Measurements from ENCODE around the gene MTRFR.
"Not testable (repeated sequence)": the region's sequence is repeated elsewhere in the genome, so short reads cannot be mapped to it uniquely, and the experiment has no call there.

The MTRFR gene

DNA sequence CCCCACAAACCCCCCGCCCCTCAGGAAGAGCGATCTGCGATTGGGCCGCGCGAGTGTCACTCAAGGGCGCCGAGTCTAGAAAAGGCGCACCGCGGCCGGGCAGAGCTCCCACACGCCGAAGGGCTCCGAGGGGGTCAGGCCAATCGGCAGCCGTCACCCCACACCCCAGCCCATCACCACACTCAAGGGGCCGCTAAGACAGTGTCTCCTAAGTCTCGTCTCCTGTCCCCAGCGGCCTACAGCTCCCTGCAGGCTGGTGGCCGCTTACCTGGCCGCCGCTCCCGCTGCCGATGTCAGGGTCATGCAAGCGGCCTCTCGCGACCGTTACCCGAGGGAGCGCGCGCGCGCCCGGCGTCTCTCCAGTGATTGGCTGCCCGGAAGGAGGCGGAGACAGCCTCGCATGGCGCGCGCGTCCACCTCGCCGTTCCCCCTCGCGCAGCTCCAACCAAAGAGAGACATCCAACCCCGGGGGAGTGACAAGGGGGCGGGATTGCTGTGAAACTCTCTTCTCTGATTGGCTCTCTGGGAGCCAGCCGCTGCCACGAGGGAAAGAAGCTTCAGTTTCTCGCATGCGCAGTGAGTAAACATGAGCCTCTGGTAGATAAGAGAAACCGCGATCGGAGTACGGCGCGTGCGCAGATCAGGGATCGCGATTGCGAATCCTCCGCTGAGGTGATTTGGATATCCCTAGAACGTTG, at the start of gene MTRFR, which contains the start of gene MPHOSPH9:
TSS of gene MTRFR (plus strand) at position 630 of the 698 bp plus-strand sequence. CDS start 20,239 bp downstream, outside the sequence.
TSS of gene MPHOSPH9 (minus strand) at position 335 of the 698 bp plus-strand sequence. CDS start 2,777 bp downstream, outside the sequence.
- peaks cover 0 to 4% of the 10 kb centered on the region in 2 donors for H3K27me3 ChIP-seq
- H3K4me1 ChIP-seq, result peaks cover 0 to 39% (median 24%) of the 10 kb centered on the region in 4 donors
- peak; percentile 99 to 100 for DNase-seq
- H3K4me3 ChIP-seq, result peak within 1 kb of the TSS; percentile 81 to 89
- TF ChIP-seq, protein P1, sequence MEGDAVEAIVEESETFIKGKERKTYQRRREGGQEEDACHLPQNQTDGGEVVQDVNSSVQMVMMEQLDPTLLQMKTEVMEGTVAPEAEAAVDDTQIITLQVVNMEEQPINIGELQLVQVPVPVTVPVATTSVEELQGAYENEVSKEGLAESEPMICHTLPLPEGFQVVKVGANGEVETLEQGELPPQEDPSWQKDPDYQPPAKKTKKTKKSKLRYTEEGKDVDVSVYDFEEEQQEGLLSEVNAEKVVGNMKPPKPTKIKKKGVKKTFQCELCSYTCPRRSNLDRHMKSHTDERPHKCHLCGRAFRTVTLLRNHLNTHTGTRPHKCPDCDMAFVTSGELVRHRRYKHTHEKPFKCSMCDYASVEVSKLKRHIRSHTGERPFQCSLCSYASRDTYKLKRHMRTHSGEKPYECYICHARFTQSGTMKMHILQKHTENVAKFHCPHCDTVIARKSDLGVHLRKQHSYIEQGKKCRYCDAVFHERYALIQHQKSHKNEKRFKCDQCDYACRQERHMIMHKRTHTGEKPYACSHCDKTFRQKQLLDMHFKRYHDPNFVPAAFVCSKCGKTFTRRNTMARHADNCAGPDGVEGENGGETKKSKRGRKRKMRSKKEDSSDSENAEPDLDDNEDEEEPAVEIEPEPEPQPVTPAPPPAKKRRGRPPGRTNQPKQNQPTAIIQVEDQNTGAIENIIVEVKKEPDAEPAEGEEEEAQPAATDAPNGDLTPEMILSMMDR (IDR thresholded peaks at IDR 0.05), result peak in 1 of 2 experiments; percentile 8
- H3K36me3 ChIP-seq, result no peaks in the 10 kb centered on the region
- H3K27ac ChIP-seq, result peak within 1 kb of the TSS; percentile 90 to 95
- no peaks in the 10 kb centered on the region for H3K9me3 ChIP-seq
- intact Hi-C loops (cut with DNase I; ENCODE audit: low total_unique reads), result loop anchor here (2.0 to 10.0 kb wide), 3 partner anchors 78 to 266 kb away; partner anchors contain the start of genes ABCB9 and PITPNM2

DNA sequence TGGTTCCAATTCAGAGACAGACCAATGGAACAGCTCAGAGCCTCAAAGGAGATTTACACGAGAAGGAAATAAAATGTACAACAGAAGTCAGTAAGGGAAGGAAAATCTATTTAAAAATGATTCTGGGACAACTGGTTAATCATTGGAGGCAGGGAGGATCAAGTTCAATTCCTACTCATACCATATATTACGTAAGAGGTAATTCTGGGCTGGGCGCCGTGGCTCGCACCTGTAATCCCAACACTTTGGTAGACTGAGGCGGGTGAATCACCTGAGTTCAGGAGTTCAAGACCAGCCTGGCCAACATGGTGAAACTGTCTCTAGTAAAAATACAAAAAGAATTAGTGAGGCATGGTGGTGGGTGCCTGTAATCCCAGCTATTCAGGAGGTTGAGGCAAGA, 45.6 kb upstream of the MTRFR start:
- H3K36me3 ChIP-seq, result peaks cover 9 to 36% (median 11%) of the 10 kb centered on the region in 3 donors
- TF ChIP-seq, protein P1 (IDR thresholded peaks at IDR 0.05), result no peak

DNA sequence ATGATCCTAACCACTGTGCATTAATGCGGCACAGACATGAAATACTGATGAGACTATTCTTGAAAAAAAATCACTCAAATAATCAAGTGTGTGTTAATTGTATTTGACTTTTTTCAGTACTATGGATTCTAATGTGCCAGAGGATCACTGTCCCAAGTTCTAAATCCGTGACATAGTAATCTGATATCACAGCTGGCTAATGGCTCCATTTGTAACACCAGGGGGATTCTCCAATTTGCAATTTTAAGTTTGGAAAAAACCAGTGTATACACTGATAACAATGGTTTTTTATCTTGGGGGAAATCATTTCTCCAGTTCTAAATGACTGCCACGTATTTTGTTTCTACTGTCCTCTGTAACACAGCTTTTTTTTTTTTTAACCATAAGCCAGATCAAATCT, 33.3 kb upstream of the MTRFR start:
- DNase-seq, result no peak
- intact Hi-C loops (cut with DNase I; ENCODE audit: low total_unique reads), result no loop called here

More for the DNA sequence above, 45.6 kb upstream of the MTRFR start:
- H3K9me3 ChIP-seq, result no peaks in the 10 kb centered on the region
- no peak for DNase-seq
- H3K4me1 ChIP-seq, result no peaks in the 10 kb centered on the region
- intact Hi-C loops (cut with DNase I; ENCODE audit: low total_unique reads), result no loop called here
- H3K4me3 ChIP-seq, result no peak overlapping the region
- H3K27me3 ChIP-seq, result no peaks in the 10 kb centered on the region
- no peak overlapping the region for H3K27ac ChIP-seq

DNA sequence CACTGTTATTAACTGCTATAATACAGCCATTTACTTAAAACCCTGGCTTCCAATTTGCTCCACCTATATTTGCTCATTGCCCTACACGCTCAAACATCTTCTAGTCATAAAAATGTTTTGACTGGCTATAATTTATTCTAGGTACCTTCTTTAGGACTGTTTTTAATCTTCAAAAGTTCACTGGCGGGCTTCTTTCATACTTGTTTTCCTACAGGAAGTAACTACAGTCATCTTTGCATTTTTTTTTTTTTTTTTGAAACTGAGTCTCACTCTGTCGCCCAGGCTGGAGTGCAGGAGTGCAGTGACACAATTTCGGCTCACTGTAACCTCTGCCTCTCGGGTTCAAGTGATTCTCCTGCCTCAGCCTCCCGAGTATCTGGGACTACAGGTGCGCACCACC, 32.8 kb upstream of the MTRFR start:
- H3K4me3 ChIP-seq, result no peak overlapping the region
- TF ChIP-seq, protein P1 (IDR thresholded peaks at IDR 0.05), result no peak
- H3K27ac ChIP-seq, result no peak overlapping the region
- no peaks in the 10 kb centered on the region for H3K9me3 ChIP-seq
- H3K27me3 ChIP-seq, result no peaks in the 10 kb centered on the region
- H3K4me1 ChIP-seq, result no peaks in the 10 kb centered on the region
- peaks cover 9 to 33% (median 17%) of the 10 kb centered on the region in 3 donors for H3K36me3 ChIP-seq
- no peak for DNase-seq
- intact Hi-C loops (cut with DNase I; ENCODE audit: low total_unique reads), result no loop called here

More for the DNA sequence above, 33.3 kb upstream of the MTRFR start:
- no peak overlapping the region for H3K27ac ChIP-seq
- peaks cover 8 to 31% (median 17%) of the 10 kb centered on the region in 3 donors for H3K36me3 ChIP-seq
- H3K4me1 ChIP-seq, result no peaks in the 10 kb centered on the region
- TF ChIP-seq, protein P1 (IDR thresholded peaks at IDR 0.05), result no peak
- no peak overlapping the region for H3K4me3 ChIP-seq
- no peaks in the 10 kb centered on the region for H3K27me3 ChIP-seq
- no peaks in the 10 kb centered on the region for H3K9me3 ChIP-seq

DNA sequence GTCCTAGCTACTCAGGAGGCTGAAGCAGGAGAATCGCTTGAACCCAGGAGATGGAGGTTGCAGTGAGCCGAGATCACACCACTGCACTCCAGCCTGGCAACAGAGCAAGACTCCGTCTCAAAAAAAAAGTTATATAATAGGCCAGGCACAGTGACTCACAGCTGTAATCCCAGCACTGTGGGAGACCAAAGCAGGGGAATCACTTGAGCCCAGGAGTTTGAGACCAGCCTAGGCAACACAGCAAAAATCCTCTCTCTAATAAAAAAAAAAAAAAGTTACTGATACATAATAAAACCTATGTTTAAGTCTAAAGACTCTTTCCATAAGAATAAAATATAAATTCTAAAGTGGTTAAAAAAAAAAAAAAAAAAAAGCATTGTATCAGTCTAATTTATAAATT, 26.4 kb upstream of the MTRFR start:
- H3K27me3 ChIP-seq; intact Hi-C loops (cut with DNase I; ENCODE audit: low total_unique reads); H3K27ac ChIP-seq; H3K4me3 ChIP-seq; DNase-seq; H3K4me1 ChIP-seq; H3K9me3 ChIP-seq: not testable (repeated sequence)
- H3K36me3 ChIP-seq, result peaks cover 22 to 62% (median 24%) of the 10 kb centered on the region in 3 donors

DNA sequence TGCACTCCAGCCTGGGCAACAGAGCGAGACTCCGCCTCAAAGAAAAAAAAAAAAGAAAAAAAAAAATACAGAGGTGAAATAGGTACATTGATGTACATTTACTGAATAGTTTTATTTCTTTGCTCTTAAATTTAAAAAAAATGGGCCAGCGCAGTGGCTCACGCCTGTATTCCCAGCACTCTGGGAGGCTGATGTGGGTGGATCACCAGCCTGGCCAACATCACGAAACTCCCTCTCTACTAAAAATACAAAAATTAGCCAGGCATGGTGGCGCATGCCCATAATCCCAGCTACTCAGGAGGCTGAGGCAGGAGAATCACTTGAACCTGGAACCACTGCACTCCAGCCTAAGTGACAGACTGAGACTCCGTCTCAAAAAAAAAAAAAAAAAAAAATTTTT, 25.4 kb upstream of the MTRFR start:
- intact Hi-C loops (cut with DNase I; ENCODE audit: low total_unique reads); H3K4me3 ChIP-seq; DNase-seq; H3K27ac ChIP-seq; H3K27me3 ChIP-seq; H3K4me1 ChIP-seq; H3K9me3 ChIP-seq: not testable (repeated sequence)
- H3K36me3 ChIP-seq, result peaks cover 15 to 52% (median 22%) of the 10 kb centered on the region in 3 donors
